Mucosa of descending colon (tissue), 3 donors: ENCODE measurements around the gene PRPF40A. TPM values are rescaled to one million over a fixed set of nuclear protein-coding genes. Genes with fewer than 3 reads are reported as not detected.

Experiments used
- ATAC-seq: fragments of 200-7000 bp; cut with Tn5 transposase; one replicate; pipeline ENCODE4 v1.9.1; 2020; ENCODE audit warnings: mild to moderate bottlenecking, moderate library complexity
- DNase-seq, 3 donors: peaks; one replicate each; pipeline ENCODE4 v3.0.0-alpha.2; 2020
- H3K36me3 ChIP-seq: fragments of 200-600 bp; one replicate; pipeline ENCODE4 v1.8.0; 2021; ENCODE audit warnings: low read depth, mild to moderate bottlenecking
- H3K4me1 ChIP-seq: fragments of 200-600 bp; one replicate; pipeline ENCODE4 v1.8.0; 2021; ENCODE audit warnings: low read depth, mild to moderate bottlenecking
- H3K4me3 ChIP-seq: fragments of 200-600 bp; one replicate; pipeline ENCODE4 v1.8.0; 2021; ENCODE audit warnings: mild to moderate bottlenecking
- H3K9me3 ChIP-seq: fragments of 200-600 bp; one replicate; pipeline ENCODE4 v1.8.0; 2021; ENCODE audit warnings: mild to moderate bottlenecking
- CTCF ChIP-seq: fragments of 200-600 bp; IDR thresholded peaks from one replicate; pipeline ENCODE4 v1.8.0; 2022; ENCODE audit warnings: antibody characterized with exemption, mild to moderate bottlenecking
- intact Hi-C, 2 donors: fragments of 100-400 bp; cut with DNase I in 1 of 2; cut with micrococcal nuclease in 1 of 2; formaldehyde crosslinking; loops; one replicate each; pipeline versions ENCODE4 v1.11.0 to v1.11.1; 2022; cut with DNase I, micrococcal nuclease
- total RNA-seq, 3 donors: library from RNA; stranded (reverse); fragmentation: NEBNext Ultra II Directional in 2 of 3; extraction: Animal tissue kit (Norgen Biotek cat#: 25700) in 2 of 3; gene quantifications; one replicate each; pipeline versions ENCODE4 v1.2.1 to v1.2.4, GENCODE V29; 2021 to 2023
- donor health status: DM: no; HTN: no; CAD: no; lungs with moderate emphysema.
- donor health status: DM: no; HTN: no; CAD: no.
- donor health status: DM: no; HTN: yes; CAD: no.

The PRPF40A gene
- total RNA-seq, 3 donors from 2014 or later, result 66.6 to 87.4 (median 72.3) TPM

GRCh38 chr2:152617456-152618192, 99.6 kb downstream of the PRPF40A start:
- no peaks in the 10 kb centered on the region for H3K9me3 ChIP-seq
- DNase-seq (no peak), ATAC-seq (no peak)
- TF ChIP-seq CTCF, result no peak
- intact Hi-C loops, result no loop called here
- no peaks in the 10 kb centered on the region for H3K4me1 ChIP-seq
- H3K4me3 ChIP-seq, result no peak overlapping the region
- H3K36me3 ChIP-seq, result no peaks in the 10 kb centered on the region

GRCh38 chr2:152615177-152615576, 102.1 kb downstream of the PRPF40A start:
- TF ChIP-seq CTCF, result no peak
- intact Hi-C loops, result no loop called here
- H3K4me3 ChIP-seq, result no peak overlapping the region
- ATAC-seq, result no peak
- H3K36me3 ChIP-seq, result no peaks in the 10 kb centered on the region
- H3K9me3 ChIP-seq, result no peaks in the 10 kb centered on the region
- H3K4me1 ChIP-seq, result peaks cover 13% of the 10 kb centered on the region
- DNase-seq, result no peak

- Histone ChIP-seq H3K9me3 (no peaks in the 10 kb centered on the region), H3K4me3 (no peak overlapping the region), H3K4me1 (peaks cover 13% of the 10 kb centered on the region), H3K36me3 (no peaks in the 10 kb centered on the region)
- intact Hi-C loops, result no loop called here
- ATAC-seq (no peak), DNase-seq (no peak)
- no peak for TF ChIP-seq CTCF
These were observed 104.0 kb downstream of the PRPF40A start for GRCh38 chr2:152613235-152613634.

GRCh38 chr2:152611458-152612231, 105.6 kb downstream of the PRPF40A start:
- Histone ChIP-seq H3K9me3 (no peaks in the 10 kb centered on the region), H3K36me3 (no peaks in the 10 kb centered on the region), H3K4me1 (peaks cover 13% of the 10 kb centered on the region), H3K4me3 (no peak overlapping the region)
- DNase-seq (peak in 1 of 3 donors; percentile 32), ATAC-seq (peak; percentile 90)
- intact Hi-C loops, result no loop called here
- no peak for TF ChIP-seq CTCF

GRCh38 chr2:152609699-152610098, 107.6 kb downstream of the PRPF40A start:
- no peak for TF ChIP-seq CTCF
- no peak for ATAC-seq
- intact Hi-C loops, result no loop called here

More at GRCh38 chr2:152609699-152610098, 107.6 kb downstream of the PRPF40A start:
- H3K9me3 ChIP-seq, result no peaks in the 10 kb centered on the region
- H3K36me3 ChIP-seq, result no peaks in the 10 kb centered on the region
- peaks cover 13% of the 10 kb centered on the region for H3K4me1 ChIP-seq
- H3K4me3 ChIP-seq, result no peak overlapping the region
- DNase-seq, result no peak
